Testis (tissue), 2 donors: ENCODE data around the gene ADM2.

Source experiments
- POLR2A ChIP-seq: fragments of 450-650 bp; IDR thresholded peaks from one replicate; pipeline ENCODE4 v1.6.1; 2017; ENCODE audit warnings: antibody characterized with exemption, mild to moderate bottlenecking, moderate library complexity
- TF ChIP-seq, protein P1 (sequence below), 3 experiments: fragments of 450-650 bp in 2 of 3; fragments of 200-600 bp in 1 of 3; sonication (generic) in 1 of 3; IDR thresholded peaks; one replicate each; pipeline ENCODE4 v1.5.1; 2016 to 2019; ENCODE audit warnings: antibody characterized with exemption in 3 of 3, mild to moderate bottlenecking in 2 of 3, moderate library complexity in 1 of 3

DNA sequence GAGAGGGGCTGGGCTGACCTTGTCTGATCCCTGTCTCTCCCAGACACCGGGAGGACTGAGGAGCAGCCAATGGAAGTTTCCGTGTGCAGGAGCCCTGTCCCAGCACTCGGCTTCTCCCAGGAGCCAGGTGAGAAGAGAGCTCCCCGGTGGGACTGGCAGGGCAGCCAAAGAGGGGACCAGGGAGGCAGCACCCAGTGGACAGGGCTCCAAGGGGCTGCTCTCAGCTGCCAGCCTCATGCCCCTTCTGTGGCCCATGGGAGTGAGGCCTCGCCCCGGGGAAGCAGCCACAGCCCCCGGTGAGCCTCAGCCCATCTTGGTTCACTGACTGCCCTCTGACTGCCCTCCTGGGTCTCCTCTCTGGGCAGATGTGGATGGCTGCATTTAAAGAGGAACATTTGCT lies 37.3 kb downstream of the ADM2 start:
- TF ChIP-seq, protein P1, sequence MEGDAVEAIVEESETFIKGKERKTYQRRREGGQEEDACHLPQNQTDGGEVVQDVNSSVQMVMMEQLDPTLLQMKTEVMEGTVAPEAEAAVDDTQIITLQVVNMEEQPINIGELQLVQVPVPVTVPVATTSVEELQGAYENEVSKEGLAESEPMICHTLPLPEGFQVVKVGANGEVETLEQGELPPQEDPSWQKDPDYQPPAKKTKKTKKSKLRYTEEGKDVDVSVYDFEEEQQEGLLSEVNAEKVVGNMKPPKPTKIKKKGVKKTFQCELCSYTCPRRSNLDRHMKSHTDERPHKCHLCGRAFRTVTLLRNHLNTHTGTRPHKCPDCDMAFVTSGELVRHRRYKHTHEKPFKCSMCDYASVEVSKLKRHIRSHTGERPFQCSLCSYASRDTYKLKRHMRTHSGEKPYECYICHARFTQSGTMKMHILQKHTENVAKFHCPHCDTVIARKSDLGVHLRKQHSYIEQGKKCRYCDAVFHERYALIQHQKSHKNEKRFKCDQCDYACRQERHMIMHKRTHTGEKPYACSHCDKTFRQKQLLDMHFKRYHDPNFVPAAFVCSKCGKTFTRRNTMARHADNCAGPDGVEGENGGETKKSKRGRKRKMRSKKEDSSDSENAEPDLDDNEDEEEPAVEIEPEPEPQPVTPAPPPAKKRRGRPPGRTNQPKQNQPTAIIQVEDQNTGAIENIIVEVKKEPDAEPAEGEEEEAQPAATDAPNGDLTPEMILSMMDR (IDR thresholded peaks at IDR 0.05): no peak
- TF ChIP-seq POLR2A: no peak
